ENCODE data around the gene KRT38.

GRCh38 chr17:41476866-41477815 lies 36.4 kb upstream of the KRT38 start:
- no peak for TF ChIP-seq CTCF (IDR thresholded peaks at IDR 0.05; ENCODE audit: low read length)
- no peak for TF ChIP-seq EZH2 (IDR thresholded peaks at IDR 0.05; ENCODE audit: borderline replicate concordance, low read length)

Data from OCI-LY1 (cell line).